ENCODE data around the gene PARD3B.

DNA sequence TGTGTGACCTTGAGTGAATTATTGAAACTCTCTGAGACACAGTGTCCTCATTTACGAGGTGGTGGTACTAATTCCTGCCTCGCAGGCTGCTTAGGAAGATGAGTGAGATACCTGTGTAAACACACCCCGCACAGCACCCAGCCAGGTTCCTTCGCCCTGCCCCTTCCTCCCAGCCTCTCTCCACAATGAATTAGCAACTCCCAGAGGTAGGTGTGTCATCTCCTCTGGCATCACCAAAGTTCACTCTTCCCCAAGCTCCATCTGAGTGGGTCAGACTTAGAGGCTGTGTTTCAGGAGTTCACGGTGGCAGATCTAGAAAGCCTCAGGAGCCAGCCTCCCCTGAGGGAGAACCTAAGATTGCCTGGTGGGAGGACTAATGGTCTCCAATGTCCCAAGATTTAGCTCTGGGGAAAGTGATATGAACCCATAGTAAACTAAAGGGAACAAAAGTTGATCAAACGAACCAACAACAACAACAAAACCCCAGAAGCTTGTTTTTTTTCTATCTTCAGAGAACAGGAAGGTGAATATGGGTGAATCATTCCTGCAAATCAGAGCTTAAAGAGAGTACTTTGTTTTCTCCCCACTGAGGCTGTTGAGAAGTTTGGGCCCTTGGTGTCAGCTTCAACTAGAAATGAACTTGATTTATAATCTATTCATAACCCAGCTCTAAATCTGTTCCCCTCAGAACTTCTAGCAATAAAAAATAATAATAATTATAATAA, 1092.7 kb downstream of the PARD3B start:
- TF ChIP-seq, protein P1, sequence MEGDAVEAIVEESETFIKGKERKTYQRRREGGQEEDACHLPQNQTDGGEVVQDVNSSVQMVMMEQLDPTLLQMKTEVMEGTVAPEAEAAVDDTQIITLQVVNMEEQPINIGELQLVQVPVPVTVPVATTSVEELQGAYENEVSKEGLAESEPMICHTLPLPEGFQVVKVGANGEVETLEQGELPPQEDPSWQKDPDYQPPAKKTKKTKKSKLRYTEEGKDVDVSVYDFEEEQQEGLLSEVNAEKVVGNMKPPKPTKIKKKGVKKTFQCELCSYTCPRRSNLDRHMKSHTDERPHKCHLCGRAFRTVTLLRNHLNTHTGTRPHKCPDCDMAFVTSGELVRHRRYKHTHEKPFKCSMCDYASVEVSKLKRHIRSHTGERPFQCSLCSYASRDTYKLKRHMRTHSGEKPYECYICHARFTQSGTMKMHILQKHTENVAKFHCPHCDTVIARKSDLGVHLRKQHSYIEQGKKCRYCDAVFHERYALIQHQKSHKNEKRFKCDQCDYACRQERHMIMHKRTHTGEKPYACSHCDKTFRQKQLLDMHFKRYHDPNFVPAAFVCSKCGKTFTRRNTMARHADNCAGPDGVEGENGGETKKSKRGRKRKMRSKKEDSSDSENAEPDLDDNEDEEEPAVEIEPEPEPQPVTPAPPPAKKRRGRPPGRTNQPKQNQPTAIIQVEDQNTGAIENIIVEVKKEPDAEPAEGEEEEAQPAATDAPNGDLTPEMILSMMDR (IDR thresholded peaks at IDR 0.05), result no peak
- no peak for TF ChIP-seq POLR2A (IDR thresholded peaks at IDR 0.05)

Measured in prostate gland (tissue), 2 donors.